ENCODE results near the gene RPS6KB2. TPM values are rescaled to one million over a fixed set of nuclear protein-coding genes. Genes with fewer than 3 reads are reported as not detected.
"Not testable (repeated sequence)": the region's sequence is repeated elsewhere in the genome, so short reads cannot be mapped to it uniquely, and the experiment has no call there.

RPS6KB2 gene
- polyA plus RNA-seq, 6 donors from 2014 or later = 37.9 to 54.7 (median 50.0) TPM

- no peaks in the 10 kb centered on the region for H3K9me3 Mint-ChIP-seq
- H3K4me3 Mint-ChIP-seq = peak overlapping the region; percentile 84 to 91 (median 86)
- DNase-seq = no peak
- H3K4me1 Mint-ChIP-seq = peaks cover 57 to 67% (median 60%) of the 10 kb centered on the region in 3 donors
- peak overlapping the region in 5 of 6 donors; percentile 83 to 97 (median 89) for H3K27ac Mint-ChIP-seq
- ATAC-seq (ENCODE audit: low read depth in 2 of 2) = no peak
- H3K27me3 Mint-ChIP-seq = no peaks in the 10 kb centered on the region
- no peaks in the 10 kb centered on the region for H3K36me3 Mint-ChIP-seq
These were observed 8.8 kb upstream of the RPS6KB2 start for GRCh38 chr11:67419325-67420049.

- Mint-ChIP-seq H3K27me3 (no peaks in the 10 kb centered on the region), H3K27ac (peak overlapping the region; percentile 24 to 97 (median 87)), H3K4me1 (peaks cover 50 to 62% (median 61%) of the 10 kb centered on the region in 3 donors), H3K4me3 (peak overlapping the region; percentile 84 to 91 (median 86)), H3K9me3 (no peaks in the 10 kb centered on the region), H3K36me3 (no peaks in the 10 kb centered on the region)
- ATAC-seq (ENCODE audit: low read depth in 2 of 2) = no peak
- DNase-seq = no peak
These were observed 8.1 kb upstream of the RPS6KB2 start for GRCh38 chr11:67420147-67420645.

GRCh38 chr11:67420646-67421429, 7.5 kb upstream of the RPS6KB2 start:
- peaks cover 50 to 60% (median 60%) of the 10 kb centered on the region in 3 donors for H3K4me1 Mint-ChIP-seq
- DNase-seq = peak; percentile 97
- H3K27ac Mint-ChIP-seq = peak overlapping the region in 5 of 6 donors; percentile 83 to 97 (median 95)
- no peaks in the 10 kb centered on the region for H3K36me3 Mint-ChIP-seq
- H3K4me3 Mint-ChIP-seq = peak overlapping the region; percentile 84 to 91 (median 86)
- no peaks in the 10 kb centered on the region for H3K27me3 Mint-ChIP-seq
- peak; percentile 72 to 77 for ATAC-seq (ENCODE audit: low read depth in 2 of 2)
- H3K9me3 Mint-ChIP-seq = no peaks in the 10 kb centered on the region

- DNase-seq (no peak), ATAC-seq (ENCODE audit: low read depth in 2 of 2) (no peak)
- Mint-ChIP-seq H3K27ac (peak overlapping the region in 5 of 6 donors; percentile 78 to 96 (median 95)), H3K9me3 (no peaks in the 10 kb centered on the region), H3K27me3 (no peaks in the 10 kb centered on the region), H3K4me3 (peak overlapping the region in 7 of 8 donors; percentile 49 to 86 (median 78)), H3K36me3 (no peaks in the 10 kb centered on the region), H3K4me1 (peaks cover 48 to 55% (median 53%) of the 10 kb centered on the region in 3 donors)
These were observed 6.8 kb upstream of the RPS6KB2 start for GRCh38 chr11:67421430-67422031.

- no peaks in the 10 kb centered on the region for H3K36me3 Mint-ChIP-seq
- peaks cover 39 to 46% (median 46%) of the 10 kb centered on the region in 3 donors for H3K4me1 Mint-ChIP-seq
- H3K9me3 Mint-ChIP-seq = no peaks in the 10 kb centered on the region
- ATAC-seq (ENCODE audit: low read depth in 2 of 2) (no peak), DNase-seq (no peak)
- H3K27me3 Mint-ChIP-seq = no peaks in the 10 kb centered on the region
- peak overlapping the region in 3 of 6 donors; percentile 54 to 93 (median 71) for H3K27ac Mint-ChIP-seq
- peak overlapping the region in 4 of 8 donors; percentile 31 to 78 (median 54) for H3K4me3 Mint-ChIP-seq
These were observed 5.4 kb upstream of the RPS6KB2 start for GRCh38 chr11:67422891-67423290.

- Mint-ChIP-seq H3K4me1 (peaks cover 34 to 46% (median 45%) of the 10 kb centered on the region in 3 donors), H3K36me3 (no peaks in the 10 kb centered on the region), H3K27ac (peak overlapping the region in 1 of 6 donors; percentile 71), H3K9me3 (no peaks in the 10 kb centered on the region), H3K4me3 (peak overlapping the region in 1 of 8 donors; percentile 78), H3K27me3 (no peaks in the 10 kb centered on the region)
- ATAC-seq (ENCODE audit: low read depth in 2 of 2) = no peak
- no peak for DNase-seq
These were observed 4.8 kb upstream of the RPS6KB2 start for GRCh38 chr11:67423466-67423865.

- H3K36me3 Mint-ChIP-seq = no peaks in the 10 kb centered on the region
- H3K4me3 Mint-ChIP-seq = peak overlapping the region in 1 of 8 donors; percentile 59
- ATAC-seq (ENCODE audit: low read depth in 2 of 2) = no peak
- no peaks in the 10 kb centered on the region for H3K9me3 Mint-ChIP-seq
- no peaks in the 10 kb centered on the region for H3K27me3 Mint-ChIP-seq
- H3K4me1 Mint-ChIP-seq = peaks cover 32 to 41% (median 40%) of the 10 kb centered on the region in 3 donors
- no peak for DNase-seq
- no peak overlapping the region for H3K27ac Mint-ChIP-seq
These were observed 4.2 kb upstream of the RPS6KB2 start for GRCh38 chr11:67423891-67424613.

GRCh38 chr11:67427364-67427859, 882 bp upstream of the RPS6KB2 start:
- DNase-seq; H3K27me3 Mint-ChIP-seq; H3K9me3 Mint-ChIP-seq; H3K36me3 Mint-ChIP-seq; ATAC-seq (ENCODE audit: low read depth in 2 of 2): not testable (repeated sequence)
- Mint-ChIP-seq H3K4me1 (peaks cover 22 to 47% (median 30%) of the 10 kb centered on the region in 3 donors), H3K4me3 (peak overlapping the region; percentile 86 to 99 (median 98)), H3K27ac (peak overlapping the region in 5 of 6 donors; percentile 21 to 98 (median 96))

- Mint-ChIP-seq H3K4me1 (peaks cover 19 to 55% (median 39%) of the 10 kb centered on the region in 3 donors), H3K36me3 (peaks cover 0 to 7% of the 10 kb centered on the region in 2 donors), H3K9me3 (no peaks in the 10 kb centered on the region)
These were observed 859 bp downstream of the RPS6KB2 start for GRCh38 chr11:67429038-67429668.

GRCh38 chr11:67429722-67430121, 1.4 kb downstream of the RPS6KB2 start:
- Mint-ChIP-seq H3K4me1 (peaks cover 15 to 56% (median 44%) of the 10 kb centered on the region in 3 donors), H3K36me3 (peaks cover 0 to 7% of the 10 kb centered on the region in 2 donors), H3K27ac (peak overlapping the region in 1 of 6 donors; percentile 56), H3K4me3 (peak overlapping the region; percentile 30 to 99 (median 96)), H3K27me3 (no peaks in the 10 kb centered on the region), H3K9me3 (no peaks in the 10 kb centered on the region)
- no peak for DNase-seq
- ATAC-seq (ENCODE audit: low read depth in 2 of 2) = no peak

More at GRCh38 chr11:67429038-67429668, 859 bp downstream of the RPS6KB2 start:
- Mint-ChIP-seq H3K27me3 (no peaks in the 10 kb centered on the region), H3K27ac (peak overlapping the region in 3 of 6 donors; percentile 39 to 88 (median 72)), H3K4me3 (peak overlapping the region; percentile 86 to 99 (median 98))
- no peak for DNase-seq
- ATAC-seq (ENCODE audit: low read depth in 2 of 2) = no peak

- DNase-seq (no peak), ATAC-seq (ENCODE audit: low read depth in 2 of 2) (no peak)
- peak overlapping the region in 6 of 8 donors; percentile 23 to 94 (median 68) for H3K4me3 Mint-ChIP-seq
- no peaks in the 10 kb centered on the region for H3K27me3 Mint-ChIP-seq
- peaks cover 24 to 58% (median 58%) of the 10 kb centered on the region in 3 donors for H3K4me1 Mint-ChIP-seq
- peak overlapping the region in 5 of 6 donors; percentile 45 to 90 (median 83) for H3K27ac Mint-ChIP-seq
- peaks cover 7 to 12% of the 10 kb centered on the region in 2 donors for H3K36me3 Mint-ChIP-seq
- H3K9me3 Mint-ChIP-seq = no peaks in the 10 kb centered on the region
These were observed 3.3 kb downstream of the RPS6KB2 start for GRCh38 chr11:67431346-67432249.
